ENCODE measurements around the gene EXOC3L2.
"Not testable (repeated sequence)": the region's sequence is repeated elsewhere in the genome, so short reads cannot be mapped to it uniquely, and the experiment has no call there.

Gene EXOC3L2

DNA sequence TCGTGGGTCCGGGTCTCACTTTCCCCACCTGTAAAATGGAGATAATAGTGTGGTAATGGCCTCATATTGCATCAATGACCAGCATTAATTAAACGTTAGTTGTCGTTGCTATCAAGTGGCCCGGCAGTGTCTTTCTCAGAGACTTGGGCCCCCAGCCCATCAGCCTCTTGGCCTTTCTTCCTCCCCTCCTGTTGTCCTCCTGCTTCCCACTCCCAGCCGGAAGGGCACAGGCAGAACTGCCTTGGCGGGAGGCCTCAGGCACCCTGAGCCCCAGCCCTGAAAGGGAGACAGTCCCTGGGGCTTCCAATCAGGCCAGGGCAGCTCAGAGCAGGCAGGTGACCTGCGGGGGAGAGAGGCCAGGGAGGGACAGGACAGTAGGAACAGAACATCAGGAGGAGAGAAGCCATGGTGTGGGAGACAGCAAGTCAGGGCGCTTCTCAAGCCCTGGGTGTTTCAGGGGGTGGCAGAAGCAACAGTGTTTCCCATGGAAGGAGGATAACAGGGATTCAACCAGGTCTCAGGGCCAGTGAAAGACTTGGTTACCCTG, 10.5 kb upstream of the EXOC3L2 start:
- no peak for DNase-seq

DNA sequence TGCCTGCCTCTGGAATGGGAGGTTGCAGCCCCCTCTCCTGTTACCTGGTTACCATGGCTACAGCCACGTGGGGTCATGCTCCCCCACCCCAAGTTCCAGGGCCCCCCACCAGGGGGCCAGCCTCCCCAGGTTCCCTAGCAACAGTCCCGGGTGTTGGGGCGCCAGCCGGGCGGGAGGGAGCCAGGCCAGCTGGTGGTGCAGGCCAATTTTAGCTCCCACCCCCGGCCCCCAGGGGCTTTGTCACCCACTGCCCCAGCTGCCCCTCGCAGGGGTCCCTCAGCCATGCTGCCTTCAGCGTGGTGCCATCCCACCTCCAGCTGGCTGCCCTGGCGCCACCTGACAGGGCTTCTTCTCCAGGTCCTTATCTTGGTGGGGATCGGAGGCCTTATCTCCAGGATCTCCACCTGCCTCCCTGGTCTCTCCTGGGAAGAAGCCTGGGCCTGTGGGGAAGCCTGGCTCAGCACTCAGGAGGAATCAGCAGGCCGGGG, 8.9 kb upstream of the EXOC3L2 start:
- DNase-seq = no peak

DNA sequence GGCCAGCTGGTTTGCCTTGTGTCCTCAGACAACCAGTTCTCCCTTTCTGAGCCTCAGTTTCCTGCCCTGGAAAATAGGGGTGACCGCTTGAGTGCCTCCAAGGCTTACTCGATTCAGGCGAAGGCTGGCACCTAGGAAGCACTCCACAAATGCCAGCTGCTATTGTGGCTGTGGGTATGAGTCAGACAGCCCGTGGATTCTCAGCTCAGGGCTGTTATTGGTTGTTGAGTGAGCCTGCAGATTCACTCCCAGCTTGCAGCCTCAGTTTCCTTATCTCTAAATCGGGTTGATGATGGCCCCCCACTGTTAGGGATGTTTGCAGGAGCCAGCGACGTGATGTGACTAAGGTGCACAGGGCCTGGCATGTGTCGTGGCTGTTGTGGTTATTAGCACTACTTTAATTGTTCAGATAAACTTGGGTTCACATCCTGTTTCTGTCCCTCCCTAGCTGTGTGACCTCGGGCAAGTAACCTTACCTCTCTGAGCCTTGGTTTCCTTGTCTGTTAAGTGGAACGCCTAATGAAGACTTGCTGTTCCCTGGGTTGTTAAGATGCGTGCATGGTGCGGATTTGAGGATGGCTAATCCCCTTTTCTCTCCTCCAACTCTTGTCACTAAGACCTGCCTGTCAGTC, 8.3 kb upstream of the EXOC3L2 start:
- DNase-seq = no peak

- no peak for DNase-seq
These were observed 6.5 kb upstream of the EXOC3L2 start for GRCh38 chr19:45251452-45252354.

DNA sequence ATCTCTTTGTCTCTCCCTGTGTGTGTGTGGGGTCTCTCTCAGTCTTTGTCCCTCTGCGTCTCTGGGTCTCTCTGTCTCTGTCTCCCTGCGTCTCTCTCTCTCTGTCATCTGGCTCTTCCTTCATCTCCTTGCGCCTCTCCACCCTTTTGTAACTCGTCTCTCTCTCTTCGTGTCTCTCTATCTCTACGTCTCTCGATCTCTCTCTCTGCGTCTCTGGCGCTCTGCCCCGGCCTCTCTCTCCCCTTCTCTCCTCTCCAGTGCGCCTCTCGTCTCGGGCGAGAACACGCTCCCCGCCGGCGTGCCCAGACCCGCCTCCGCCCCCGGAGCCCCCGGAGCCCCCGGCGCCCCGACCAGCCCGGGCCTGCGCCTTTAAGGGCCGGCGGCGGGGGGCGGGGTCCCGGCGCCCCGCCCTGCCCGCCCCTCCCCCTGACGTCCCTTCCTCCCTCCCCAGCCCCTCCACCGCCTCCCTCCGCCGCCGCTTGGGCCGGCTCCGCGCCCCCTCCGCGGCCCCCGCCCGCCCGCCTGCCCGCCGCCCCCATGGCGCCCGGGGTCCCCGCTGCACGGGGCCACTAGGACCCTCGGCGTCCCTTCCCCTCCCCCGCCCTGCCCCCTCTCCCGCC, 5.7 kb upstream of the EXOC3L2 start, which contains the start of gene MARK4:
TSS of gene MARK4 (plus strand) at position 440 of the 620 bp plus-strand sequence. CDS start 318 bp downstream, outside the sequence.
- DNase-seq = peak; percentile 57

- DNase-seq = no peak
These were observed 5.1 kb upstream of the EXOC3L2 start for GRCh38 chr19:45250216-45250831.

GRCh38 chr19:45249261-45250033, 4.2 kb upstream of the EXOC3L2 start:
- DNase-seq = no peak

DNA sequence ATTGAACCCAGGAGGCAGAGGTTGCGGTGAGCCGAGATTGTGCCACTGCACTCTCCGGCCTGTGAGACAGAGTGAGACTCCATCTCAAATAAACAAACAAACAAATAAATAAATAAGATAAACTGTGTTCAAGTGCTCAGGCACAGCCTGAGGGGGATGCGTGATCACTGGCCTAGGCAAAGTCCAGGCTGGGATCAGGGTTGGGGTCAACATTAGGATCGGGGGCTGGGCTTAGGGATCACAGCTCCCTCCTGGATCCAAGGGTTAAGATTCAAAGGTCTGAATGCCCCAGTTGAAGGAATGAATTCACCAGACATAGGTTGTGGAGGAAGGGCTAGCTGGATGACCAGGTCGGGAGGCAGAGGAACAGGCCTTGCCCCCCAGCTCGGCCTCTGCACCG, 1.9 kb upstream of the EXOC3L2 start:
- DNase-seq = no peak

DNA sequence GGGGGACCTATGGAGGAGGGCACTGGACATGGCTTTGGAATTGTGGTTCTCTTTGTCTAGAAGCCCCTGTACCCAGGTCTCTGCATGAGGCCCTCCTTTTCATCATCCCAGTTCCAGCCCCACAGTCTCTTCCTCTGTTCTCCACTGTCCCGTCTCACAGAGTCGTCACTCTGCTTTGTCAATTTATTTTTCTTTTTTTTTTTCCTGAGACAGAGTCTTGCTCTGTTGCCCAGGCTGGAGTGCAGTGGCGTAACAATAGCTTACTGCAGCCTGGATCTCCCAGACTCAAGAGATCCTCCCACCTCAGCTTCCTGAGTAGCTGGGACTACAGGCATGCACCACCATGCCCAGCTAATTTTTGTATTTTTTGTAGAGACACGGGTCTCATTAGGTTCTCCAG, 619 bp upstream of the EXOC3L2 start:
- DNase-seq = no peak

DNA sequence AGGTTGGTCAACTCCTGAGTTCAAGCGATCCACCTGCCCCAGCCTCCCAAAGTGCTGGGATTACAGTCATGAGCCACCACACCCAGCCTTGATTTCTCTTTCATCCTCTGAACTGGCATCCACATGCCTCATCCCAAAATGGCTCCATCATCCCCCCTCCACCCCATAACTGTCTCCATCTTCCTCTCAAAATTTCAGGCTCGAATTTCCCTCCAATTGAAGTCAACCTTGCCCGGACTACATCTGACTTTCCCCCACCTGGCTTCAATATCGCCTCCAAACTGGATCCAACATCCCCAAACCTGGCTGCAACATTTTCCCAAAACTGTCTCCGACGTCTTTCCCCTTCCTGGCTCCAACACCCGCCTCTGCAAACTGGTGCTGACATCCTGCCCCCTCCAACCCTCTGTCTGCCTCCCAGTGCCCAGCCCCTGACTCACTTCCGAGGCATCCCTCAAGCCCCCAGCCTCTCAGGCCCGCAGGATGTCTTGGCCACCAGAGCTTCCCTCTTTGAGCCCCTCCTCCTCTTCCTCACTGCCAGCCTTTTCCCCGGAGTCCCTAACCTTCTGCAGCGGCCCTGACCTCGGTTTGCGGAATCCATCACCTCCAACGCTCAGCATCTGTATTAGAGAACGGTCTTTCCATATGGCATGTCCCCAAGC, 943 bp downstream of the EXOC3L2 start:
- no peak for DNase-seq

- no peak for DNase-seq
These were observed 2.0 kb downstream of the EXOC3L2 start for GRCh38 chr19:45243144-45243732.

GRCh38 chr19:45238556-45238955, 6.7 kb downstream of the EXOC3L2 start:
- no peak for DNase-seq

GRCh38 chr19:45235485-45235884, 9.7 kb downstream of the EXOC3L2 start:
- no peak for DNase-seq

GRCh38 chr19:45234089-45234869, 10.9 kb downstream of the EXOC3L2 start:
- DNase-seq = no peak

DNA sequence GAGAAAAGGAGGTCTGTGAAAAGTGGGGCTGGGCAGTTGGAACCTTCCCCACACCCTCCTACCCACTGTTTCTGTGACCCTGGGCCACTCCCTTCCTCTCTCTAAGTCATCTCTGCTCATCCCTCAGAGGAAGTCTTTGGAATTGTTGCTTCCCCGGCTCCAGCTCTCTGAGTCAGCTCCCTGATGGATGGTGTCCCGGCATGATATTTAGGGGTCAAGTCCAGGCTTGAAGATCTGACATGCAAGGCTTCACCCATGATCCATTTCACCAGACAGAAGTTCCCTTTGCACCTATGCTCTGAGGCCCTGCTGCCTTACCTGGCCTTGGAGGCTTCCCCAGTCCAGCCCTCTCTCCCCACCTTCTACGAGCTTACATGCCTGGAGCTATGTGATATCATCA, 13.3 kb downstream of the EXOC3L2 start:
- DNase-seq = no peak

- not testable (repeated sequence) for DNase-seq
These were observed 16.2 kb downstream of the EXOC3L2 start for GRCh38 chr19:45229056-45229455.

DNA sequence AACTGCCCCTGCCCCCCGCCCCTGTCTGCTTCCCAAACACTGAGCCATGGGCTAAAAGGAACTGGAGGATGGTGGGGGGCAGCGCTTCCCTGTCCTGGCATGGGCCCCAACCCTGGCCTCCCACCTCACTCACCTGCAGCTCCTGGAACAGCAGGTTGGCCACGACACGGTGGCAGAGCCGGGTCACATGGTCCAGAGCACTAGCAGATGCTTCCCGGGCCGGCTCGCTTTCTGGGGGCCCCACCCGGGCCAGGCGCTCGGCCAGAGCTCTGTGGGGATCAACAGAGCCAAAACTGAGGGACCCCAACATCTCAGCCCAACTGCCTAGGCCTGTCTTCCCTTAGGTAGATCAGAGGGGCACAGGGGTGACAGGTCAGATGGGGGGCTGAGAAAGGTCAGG, 20.6 kb downstream of the EXOC3L2 start:
- no peak for DNase-seq

GRCh38 chr19:45223879-45224278, 21.3 kb downstream of the EXOC3L2 start:
- DNase-seq = no peak

DNA sequence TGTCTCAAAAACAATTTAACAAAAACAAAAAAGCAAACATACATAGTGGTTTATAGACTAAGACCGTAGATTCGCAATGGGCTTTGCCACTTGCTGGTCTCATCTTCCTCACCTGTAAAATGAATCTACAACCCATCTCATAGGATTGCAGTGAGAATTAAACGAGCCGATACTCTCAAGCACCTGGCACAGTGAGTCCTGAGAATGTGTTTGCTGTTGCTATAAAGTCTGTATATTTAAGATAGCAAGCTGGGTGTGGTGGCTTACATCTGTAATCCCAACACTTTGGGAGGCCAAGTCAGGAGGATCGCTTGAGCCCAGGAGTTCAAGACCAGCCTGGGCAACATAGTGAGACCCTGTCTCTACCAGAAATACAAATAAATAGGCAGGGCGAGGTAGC, 22.5 kb downstream of the EXOC3L2 start:
- DNase-seq = no peak

Data from stimulated activated CD4-positive, alpha-beta T cell treated with anti-CD3 and anti-CD28 coated beads, Interleukin-12 subunit alpha, Interleukin-12 subunit beta, amount 100 ng/mL, for 4 hours (primary cell).